ENCODE measurements around the gene TCF3. TPM values are rescaled to one million over a fixed set of nuclear protein-coding genes. Genes with fewer than 3 reads are reported as not detected.

The TCF3 gene
- total and polyA plus RNA-seq, 2 donors: 76.0 to 81.2 TPM

GRCh38 chr19:1636325-1637236 is 15.8 kb downstream of the TCF3 start:
- WGBS: 98% methylated on average over 34 of the region's 34 CpGs
- H3K4me3 ChIP-seq (ENCODE audit: low read length in 2 of 2): no peak overlapping the region

GRCh38 chr19:1634938-1635243 is 17.5 kb downstream of the TCF3 start:
- Histone ChIP-seq H3K4me3 (ENCODE audit: low read length in 2 of 2) (no peak overlapping the region), H3K4me1 (ENCODE audit: control insufficient read depth in 2 of 2, insufficient read depth in 2 of 2, low read length in 2 of 2) (no peaks in the 10 kb centered on the region), H3K9me3 (ENCODE audit: control insufficient read depth in 2 of 2, insufficient read depth in 1 of 2, low read length in 1 of 2) (peaks cover 0 to 3% of the 10 kb centered on the region in 2 donors), H3K36me3 (ENCODE audit: control insufficient read depth in 2 of 2, insufficient read depth in 2 of 2, low read length in 1 of 2) (peaks cover 80 to 83% of the 10 kb centered on the region in 2 donors), H3K27ac (ENCODE audit: low read depth in 1 of 2, low read length in 1 of 2) (no peak overlapping the region), H3K27me3 (ENCODE audit: control insufficient read depth in 2 of 2, insufficient read depth in 1 of 2, low read length in 1 of 2) (no peaks in the 10 kb centered on the region)
- DNase-seq (ENCODE audit: low read depth in 6 of 9, low spot score in 9 of 9): no peak
- WGBS: 98% methylated on average over 5 of the region's 5 CpGs

More at GRCh38 chr19:1636325-1637236, 15.8 kb downstream of the TCF3 start:
- no peak for DNase-seq (ENCODE audit: low read depth in 6 of 9, low spot score in 9 of 9)
- Histone ChIP-seq H3K27me3 (ENCODE audit: control insufficient read depth in 2 of 2, insufficient read depth in 1 of 2, low read length in 1 of 2) (no peaks in the 10 kb centered on the region), H3K36me3 (ENCODE audit: control insufficient read depth in 2 of 2, insufficient read depth in 2 of 2, low read length in 1 of 2) (peaks cover 74 to 78% of the 10 kb centered on the region in 2 donors), H3K4me1 (ENCODE audit: control insufficient read depth in 2 of 2, insufficient read depth in 2 of 2, low read length in 2 of 2) (no peaks in the 10 kb centered on the region), H3K27ac (ENCODE audit: low read depth in 1 of 2, low read length in 1 of 2) (no peak overlapping the region), H3K9me3 (ENCODE audit: control insufficient read depth in 2 of 2, insufficient read depth in 1 of 2, low read length in 1 of 2) (peaks cover 0 to 3% of the 10 kb centered on the region in 2 donors)

- no peak overlapping the region for H3K27ac ChIP-seq (ENCODE audit: low read depth in 1 of 2, low read length in 1 of 2)
- peaks cover 80 to 83% of the 10 kb centered on the region in 2 donors for H3K36me3 ChIP-seq (ENCODE audit: control insufficient read depth in 2 of 2, insufficient read depth in 2 of 2, low read length in 1 of 2)
- H3K9me3 ChIP-seq (ENCODE audit: control insufficient read depth in 2 of 2, insufficient read depth in 1 of 2, low read length in 1 of 2): peaks cover 0 to 3% of the 10 kb centered on the region in 2 donors
- no peaks in the 10 kb centered on the region for H3K4me1 ChIP-seq (ENCODE audit: control insufficient read depth in 2 of 2, insufficient read depth in 2 of 2, low read length in 2 of 2)
- no peak for DNase-seq (ENCODE audit: low read depth in 6 of 9, low spot score in 9 of 9)
- no peak overlapping the region for H3K4me3 ChIP-seq (ENCODE audit: low read length in 2 of 2)
- 97% methylated on average over 19 of the region's 19 CpGs for WGBS
- no peaks in the 10 kb centered on the region for H3K27me3 ChIP-seq (ENCODE audit: control insufficient read depth in 2 of 2, insufficient read depth in 1 of 2, low read length in 1 of 2)
Measured at GRCh38 chr19:1634242-1634937, 18.0 kb downstream of the TCF3 start.

GRCh38 chr19:1633269-1633826 is 19.1 kb downstream of the TCF3 start:
- WGBS: 97% methylated on average over 11 of the region's 11 CpGs
- DNase-seq (ENCODE audit: low read depth in 6 of 9, low spot score in 9 of 9): no peak
- peaks cover 71 to 76% of the 10 kb centered on the region in 2 donors for H3K36me3 ChIP-seq (ENCODE audit: control insufficient read depth in 2 of 2, insufficient read depth in 2 of 2, low read length in 1 of 2)

GRCh38 chr19:1632462-1633268 is 19.8 kb downstream of the TCF3 start:
- Histone ChIP-seq H3K9me3 (ENCODE audit: control insufficient read depth in 2 of 2, insufficient read depth in 1 of 2, low read length in 1 of 2) (peaks cover 0 to 3% of the 10 kb centered on the region in 2 donors), H3K36me3 (ENCODE audit: control insufficient read depth in 2 of 2, insufficient read depth in 2 of 2, low read length in 1 of 2) (peaks cover 64 to 73% of the 10 kb centered on the region in 2 donors), H3K27me3 (ENCODE audit: control insufficient read depth in 2 of 2, insufficient read depth in 1 of 2, low read length in 1 of 2) (no peaks in the 10 kb centered on the region), H3K27ac (ENCODE audit: low read depth in 1 of 2, low read length in 1 of 2) (peak overlapping the region in 1 of 2 donors; percentile 7), H3K4me1 (ENCODE audit: control insufficient read depth in 2 of 2, insufficient read depth in 2 of 2, low read length in 2 of 2) (no peaks in the 10 kb centered on the region), H3K4me3 (ENCODE audit: low read length in 2 of 2) (no peak overlapping the region)
- DNase-seq (ENCODE audit: low read depth in 6 of 9, low spot score in 9 of 9): no peak
- 97% methylated on average over 26 of the region's 26 CpGs for WGBS

More at GRCh38 chr19:1633269-1633826, 19.1 kb downstream of the TCF3 start:
- Histone ChIP-seq H3K4me1 (ENCODE audit: control insufficient read depth in 2 of 2, insufficient read depth in 2 of 2, low read length in 2 of 2) (no peaks in the 10 kb centered on the region), H3K9me3 (ENCODE audit: control insufficient read depth in 2 of 2, insufficient read depth in 1 of 2, low read length in 1 of 2) (peaks cover 0 to 3% of the 10 kb centered on the region in 2 donors), H3K27ac (ENCODE audit: low read depth in 1 of 2, low read length in 1 of 2) (no peak overlapping the region), H3K27me3 (ENCODE audit: control insufficient read depth in 2 of 2, insufficient read depth in 1 of 2, low read length in 1 of 2) (no peaks in the 10 kb centered on the region), H3K4me3 (ENCODE audit: low read length in 2 of 2) (no peak overlapping the region)

- peaks cover 63 to 70% of the 10 kb centered on the region in 2 donors for H3K36me3 ChIP-seq (ENCODE audit: control insufficient read depth in 2 of 2, insufficient read depth in 2 of 2, low read length in 1 of 2)
- 97% methylated on average over 31 of the region's 31 CpGs for WGBS
- H3K4me3 ChIP-seq (ENCODE audit: low read length in 2 of 2): no peak overlapping the region
- H3K4me1 ChIP-seq (ENCODE audit: control insufficient read depth in 2 of 2, insufficient read depth in 2 of 2, low read length in 2 of 2): no peaks in the 10 kb centered on the region
- no peak overlapping the region for H3K27ac ChIP-seq (ENCODE audit: low read depth in 1 of 2, low read length in 1 of 2)
- no peak for DNase-seq (ENCODE audit: low read depth in 6 of 9, low spot score in 9 of 9)
- H3K27me3 ChIP-seq (ENCODE audit: control insufficient read depth in 2 of 2, insufficient read depth in 1 of 2, low read length in 1 of 2): no peaks in the 10 kb centered on the region
- peaks cover 0 to 3% of the 10 kb centered on the region in 2 donors for H3K9me3 ChIP-seq (ENCODE audit: control insufficient read depth in 2 of 2, insufficient read depth in 1 of 2, low read length in 1 of 2)
Measured at GRCh38 chr19:1631557-1632100, 20.8 kb downstream of the TCF3 start.

GRCh38 chr19:1630811-1631210 is 21.6 kb downstream of the TCF3 start:
- Histone ChIP-seq H3K36me3 (ENCODE audit: control insufficient read depth in 2 of 2, insufficient read depth in 2 of 2, low read length in 1 of 2) (peaks cover 60 to 72% of the 10 kb centered on the region in 2 donors), H3K4me3 (ENCODE audit: low read length in 2 of 2) (no peak overlapping the region)
- DNase-seq (ENCODE audit: low read depth in 6 of 9, low spot score in 9 of 9): no peak

GRCh38 chr19:1630012-1630411 is 22.4 kb downstream of the TCF3 start:
- Histone ChIP-seq H3K36me3 (ENCODE audit: control insufficient read depth in 2 of 2, insufficient read depth in 2 of 2, low read length in 1 of 2) (peaks cover 66 to 74% of the 10 kb centered on the region in 2 donors), H3K9me3 (ENCODE audit: control insufficient read depth in 2 of 2, insufficient read depth in 1 of 2, low read length in 1 of 2) (peaks cover 0 to 2% of the 10 kb centered on the region in 2 donors), H3K27ac (ENCODE audit: low read depth in 1 of 2, low read length in 1 of 2) (no peak overlapping the region), H3K27me3 (ENCODE audit: control insufficient read depth in 2 of 2, insufficient read depth in 1 of 2, low read length in 1 of 2) (no peaks in the 10 kb centered on the region), H3K4me1 (ENCODE audit: control insufficient read depth in 2 of 2, insufficient read depth in 2 of 2, low read length in 2 of 2) (no peaks in the 10 kb centered on the region), H3K4me3 (ENCODE audit: low read length in 2 of 2) (no peak overlapping the region)
- no peak for DNase-seq (ENCODE audit: low read depth in 6 of 9, low spot score in 9 of 9)
- 96% methylated on average over 20 of the region's 20 CpGs for WGBS

More at GRCh38 chr19:1630811-1631210, 21.6 kb downstream of the TCF3 start:
- WGBS: 97% methylated on average over 17 of the region's 17 CpGs
- no peak overlapping the region for H3K27ac ChIP-seq (ENCODE audit: low read depth in 1 of 2, low read length in 1 of 2)
- H3K9me3 ChIP-seq (ENCODE audit: control insufficient read depth in 2 of 2, insufficient read depth in 1 of 2, low read length in 1 of 2): peaks cover 0 to 3% of the 10 kb centered on the region in 2 donors
- H3K27me3 ChIP-seq (ENCODE audit: control insufficient read depth in 2 of 2, insufficient read depth in 1 of 2, low read length in 1 of 2): no peaks in the 10 kb centered on the region
- H3K4me1 ChIP-seq (ENCODE audit: control insufficient read depth in 2 of 2, insufficient read depth in 2 of 2, low read length in 2 of 2): no peaks in the 10 kb centered on the region

Measured in thymus (tissue), 11 donors.